Uterus (tissue), 4 donors: Measurements from ENCODE around the gene SRA1. TPM values are rescaled to one million over a fixed set of nuclear protein-coding genes. Genes with fewer than 3 reads are reported as not detected.

ENCODE experiments used
- DNase-seq, 2 donors: peaks; one replicate each; pipeline ENCODE4 v3.0.0-alpha.2; 2019 to 2020
- H3K27ac ChIP-seq, 2 donors: fragments of 200-600 bp; sonication (generic); 1 replicate in 1 of 2; 2 replicates in 1 of 2; pipeline ENCODE4 v1.5.1; 2016 to 2018
- H3K27me3 ChIP-seq, 2 donors: fragments of 200-600 bp; sonication (generic); one replicate each; pipeline ENCODE4 v1.5.1; 2018 to 2019; ENCODE audit warnings: control low read depth in 1 of 2
- H3K36me3 ChIP-seq, 2 donors: fragments of 200-600 bp; sonication (generic); one replicate each; pipeline ENCODE4 v1.5.1; 2019; ENCODE audit warnings: control low read depth in 1 of 2
- H3K4me1 ChIP-seq, 2 donors: fragments of 200-600 bp; sonication (generic); one replicate each; pipeline ENCODE4 v1.5.1; 2018 to 2019; ENCODE audit warnings: control low read depth in 1 of 2
- H3K4me3 ChIP-seq, 2 donors: fragments of 200-600 bp; sonication (generic); 1 replicate in 1 of 2; 2 replicates in 1 of 2; pipeline ENCODE4 v1.5.1; 2018 to 2019; ENCODE audit warnings: mild to moderate bottlenecking in 1 of 2
- H3K9me3 ChIP-seq, 2 donors: fragments of 200-600 bp; sonication (generic); one replicate each; pipeline ENCODE4 v1.5.1; 2019; ENCODE audit warnings: control low read depth in 1 of 2
- POLR2A ChIP-seq, 2 donors: fragments of 450-650 bp; IDR thresholded peaks; one replicate each; pipeline ENCODE4 v1.6.1; 2016; ENCODE audit warnings: antibody characterized with exemption in 2 of 2, mild to moderate bottlenecking in 1 of 2, moderate library complexity in 1 of 2
- intact Hi-C: fragments of 100-400 bp; cut with DNase I; formaldehyde crosslinking; loops from one replicate; pipeline ENCODE4 v1.15.1; 2023; ENCODE audit warnings: low total_unique reads
- total RNA-seq, 4 donors: library from RNA; depleted of rRNA in 3 of 4; stranded (reverse); fragments of >200 nt in 3 of 4; gene quantifications; one replicate each; pipeline versions ENCODE4 v1.1.0 to v1.2.4, GENCODE V29; 2014 to 2023
- TF ChIP-seq, protein P1 (sequence below), 4 experiments: fragments of 200-600 bp in 2 of 4; fragments of 450-650 bp in 2 of 4; sonication (generic) in 2 of 4; IDR thresholded peaks; one replicate each; pipeline ENCODE4 v1.5.1; 2016 to 2019; ENCODE audit warnings: antibody characterized with exemption in 4 of 4, mild to moderate bottlenecking in 2 of 4, moderate library complexity in 1 of 4
- donor health status: DM: yes; HTN: yes; CAD: no.

SRA1 gene
- total RNA-seq, 4 donors from 2014 or later = 2.6 to 32.6 (median 22.9) TPM

DNA sequence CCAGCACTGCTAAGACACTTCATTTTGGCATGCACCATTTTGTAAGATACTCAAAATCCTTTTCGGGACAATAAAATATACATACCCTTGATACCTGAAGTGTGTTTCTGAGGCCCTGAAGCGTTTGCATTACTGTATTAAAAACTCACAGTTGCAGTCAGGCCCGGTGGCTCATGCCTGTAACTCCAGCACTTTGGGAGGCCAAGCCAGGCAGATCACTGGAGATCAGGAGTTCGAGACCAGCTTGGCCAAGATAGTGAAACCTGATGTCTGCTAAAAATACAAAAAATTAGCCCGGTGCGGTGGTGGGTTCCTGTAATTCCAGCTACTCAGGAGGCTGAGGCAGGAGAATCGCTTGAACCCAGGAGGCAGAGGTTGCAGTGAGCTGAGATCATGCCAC is 12.3 kb downstream of the SRA1 start:
- H3K4me3 ChIP-seq = no peak overlapping the region
- no peaks in the 10 kb centered on the region for H3K27me3 ChIP-seq
- TF ChIP-seq, protein P1, sequence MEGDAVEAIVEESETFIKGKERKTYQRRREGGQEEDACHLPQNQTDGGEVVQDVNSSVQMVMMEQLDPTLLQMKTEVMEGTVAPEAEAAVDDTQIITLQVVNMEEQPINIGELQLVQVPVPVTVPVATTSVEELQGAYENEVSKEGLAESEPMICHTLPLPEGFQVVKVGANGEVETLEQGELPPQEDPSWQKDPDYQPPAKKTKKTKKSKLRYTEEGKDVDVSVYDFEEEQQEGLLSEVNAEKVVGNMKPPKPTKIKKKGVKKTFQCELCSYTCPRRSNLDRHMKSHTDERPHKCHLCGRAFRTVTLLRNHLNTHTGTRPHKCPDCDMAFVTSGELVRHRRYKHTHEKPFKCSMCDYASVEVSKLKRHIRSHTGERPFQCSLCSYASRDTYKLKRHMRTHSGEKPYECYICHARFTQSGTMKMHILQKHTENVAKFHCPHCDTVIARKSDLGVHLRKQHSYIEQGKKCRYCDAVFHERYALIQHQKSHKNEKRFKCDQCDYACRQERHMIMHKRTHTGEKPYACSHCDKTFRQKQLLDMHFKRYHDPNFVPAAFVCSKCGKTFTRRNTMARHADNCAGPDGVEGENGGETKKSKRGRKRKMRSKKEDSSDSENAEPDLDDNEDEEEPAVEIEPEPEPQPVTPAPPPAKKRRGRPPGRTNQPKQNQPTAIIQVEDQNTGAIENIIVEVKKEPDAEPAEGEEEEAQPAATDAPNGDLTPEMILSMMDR (IDR thresholded peaks at IDR 0.05) = no peak
- no peak for TF ChIP-seq POLR2A (IDR thresholded peaks at IDR 0.05)
- peaks cover 10 to 14% of the 10 kb centered on the region in 2 donors for H3K4me1 ChIP-seq
- H3K36me3 ChIP-seq = no peaks in the 10 kb centered on the region
- H3K27ac ChIP-seq = no peak overlapping the region
- intact Hi-C loops = no loop called here
- no peaks in the 10 kb centered on the region for H3K9me3 ChIP-seq
- DNase-seq = no peak

DNA sequence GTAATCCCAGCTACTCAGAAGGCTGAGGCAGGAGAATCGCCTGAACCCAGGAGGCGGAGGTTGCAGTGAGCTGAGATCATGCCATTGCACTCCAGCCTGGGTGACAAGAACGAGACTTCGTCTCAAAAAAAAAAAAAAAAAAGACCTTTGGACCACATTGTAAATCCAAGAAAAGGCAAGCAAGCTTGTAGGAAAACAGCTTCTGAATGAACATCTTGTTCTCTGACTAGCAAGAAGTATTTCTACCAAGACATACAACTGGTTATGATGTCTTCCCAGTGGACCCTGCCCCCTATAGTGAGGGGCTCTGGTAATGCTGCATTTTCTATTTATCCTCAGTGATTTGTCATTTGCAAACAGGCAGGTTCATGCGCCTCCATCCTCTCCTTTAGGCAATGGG is 14.3 kb downstream of the SRA1 start:
- peaks cover 4 to 6% of the 10 kb centered on the region in 2 donors for H3K4me1 ChIP-seq
- no peaks in the 10 kb centered on the region for H3K27me3 ChIP-seq
- no peak for DNase-seq
- intact Hi-C loops = no loop called here
- TF ChIP-seq, protein P1 (IDR thresholded peaks at IDR 0.05) = no peak
- no peak for TF ChIP-seq POLR2A (IDR thresholded peaks at IDR 0.05)
- H3K4me3 ChIP-seq = no peak overlapping the region
- no peak overlapping the region for H3K27ac ChIP-seq
- no peaks in the 10 kb centered on the region for H3K9me3 ChIP-seq
- H3K36me3 ChIP-seq = no peaks in the 10 kb centered on the region

DNA sequence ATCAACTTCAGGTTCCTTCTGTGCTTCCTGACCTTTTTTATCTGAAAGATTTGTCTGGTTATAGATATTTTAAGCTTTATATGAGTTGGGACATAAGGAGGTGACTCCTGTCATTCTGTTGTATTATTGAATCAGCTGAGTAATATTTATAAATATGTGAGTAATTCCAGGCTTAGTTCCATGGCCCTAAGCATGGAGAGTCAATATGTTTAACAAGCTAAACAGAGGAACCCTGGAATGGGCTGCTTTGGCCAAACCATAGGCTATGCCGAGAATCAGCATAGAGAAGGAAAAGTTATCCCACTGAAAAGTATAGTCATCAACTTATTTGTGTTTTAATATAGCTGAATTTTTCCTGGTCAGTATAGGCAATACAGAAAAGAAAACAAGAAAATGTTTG is 17.0 kb downstream of the SRA1 start:
- Histone ChIP-seq H3K4me3 (no peak overlapping the region), H3K4me1 (no peaks in the 10 kb centered on the region), H3K27ac (no peak overlapping the region), H3K9me3 (no peaks in the 10 kb centered on the region), H3K36me3 (no peaks in the 10 kb centered on the region), H3K27me3 (no peaks in the 10 kb centered on the region)
- intact Hi-C loops = no loop called here
- no peak for TF ChIP-seq POLR2A (IDR thresholded peaks at IDR 0.05)
- TF ChIP-seq, protein P1 (IDR thresholded peaks at IDR 0.05) = no peak
- no peak for DNase-seq

DNA sequence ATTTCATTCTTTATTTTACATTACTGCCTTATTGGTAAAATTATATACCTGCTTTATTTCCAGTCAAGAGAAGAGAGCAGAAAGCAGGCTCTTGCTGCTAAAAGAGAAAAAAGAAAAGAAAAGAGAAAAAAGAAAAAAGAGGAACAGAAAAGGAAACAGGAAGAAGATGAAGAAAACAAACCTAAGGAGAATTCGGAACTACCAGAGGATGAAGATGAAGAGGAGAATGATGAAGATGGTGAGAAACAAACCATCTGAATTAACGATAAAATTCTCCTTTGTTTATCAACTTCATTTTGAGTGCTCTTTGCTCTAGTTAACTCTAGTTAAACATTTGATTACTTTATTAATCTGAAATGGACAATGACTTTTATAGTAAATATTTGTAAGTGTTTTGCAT is 33.3 kb downstream of the SRA1 start:
- Histone ChIP-seq H3K27ac (no peak overlapping the region), H3K9me3 (no peaks in the 10 kb centered on the region), H3K36me3 (no peaks in the 10 kb centered on the region), H3K27me3 (no peaks in the 10 kb centered on the region), H3K4me3 (no peak overlapping the region), H3K4me1 (no peaks in the 10 kb centered on the region)
- TF ChIP-seq POLR2A (IDR thresholded peaks at IDR 0.05) = no peak
- TF ChIP-seq, protein P1 (IDR thresholded peaks at IDR 0.05) = no peak
- intact Hi-C loops = no loop called here
- DNase-seq = no peak

DNA sequence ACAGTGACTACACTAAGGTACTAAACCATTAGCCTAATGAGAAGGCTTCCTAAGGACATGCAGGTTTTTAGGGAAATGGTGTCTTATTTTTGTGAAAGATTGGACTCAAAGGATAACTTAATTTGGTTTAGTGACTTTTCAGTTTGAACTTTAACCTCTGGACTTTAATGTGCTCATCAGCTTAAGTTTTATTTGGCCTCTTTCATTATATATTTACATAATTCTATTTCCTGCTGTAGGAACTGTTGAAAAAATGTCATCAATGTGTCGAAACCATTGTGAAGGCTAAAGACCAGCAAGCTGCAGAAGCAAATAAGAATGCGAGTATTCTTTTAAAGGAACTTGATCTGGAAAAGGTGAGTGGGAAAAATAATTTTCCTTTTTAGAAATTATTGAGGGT is 44.1 kb downstream of the SRA1 start:
- Histone ChIP-seq H3K27ac (no peak overlapping the region), H3K9me3 (no peaks in the 10 kb centered on the region), H3K27me3 (no peaks in the 10 kb centered on the region), H3K4me3 (no peak overlapping the region), H3K36me3 (no peaks in the 10 kb centered on the region), H3K4me1 (no peaks in the 10 kb centered on the region)
- intact Hi-C loops = no loop called here
- no peak for DNase-seq
- no peak for TF ChIP-seq POLR2A (IDR thresholded peaks at IDR 0.05)
- TF ChIP-seq, protein P1 (IDR thresholded peaks at IDR 0.05) = no peak
